K562 (cell line): ENCODE data around the gene ATL1. TPM values are rescaled to one million over a fixed set of nuclear protein-coding genes. Genes with fewer than 3 reads are reported as not detected.

Source experiments
- FOSL1 ChIP-seq: fragments of 200-800 bp; sonication (Bioruptor generic); conservative IDR thresholded peaks from 2 replicates; pipeline ENCODE4 v1.6.1; 2016; ENCODE audit warnings: missing genetic modification characterization, missing compliant biosample characterization
- PCBP2 ChIP-seq: fragments of 200-400 bp; formaldehyde crosslinking; IDR thresholded peaks from 2 replicates; pipeline ENCODE4 v1.6.1; 2018; ENCODE audit warnings: low read length, low read depth, mild to moderate bottlenecking, moderate library complexity; ENCODE audit not compliant: poor library complexity, severe bottlenecking
- polyA plus RNA-seq, 8 experiments: library from polyadenylated mRNA; depleted of rRNA in 4 of 8; stranded (reverse) in 5 of 8; unstranded in 3 of 8; fragments of >200 nt; fragmentation: Nextera tagmentation in 2 of 8; fragmentation: Illumina TruSeq in 1 of 8; extraction: Ambion mirVana in 2 of 8; extraction: Trizol in 1 of 8; gene quantifications; 2 replicates each; pipeline versions ENCODE4 v1.2.1 to v1.2.3, GENCODE V29; 2011 to 2014; ENCODE audit warnings: inconsistent platforms in 1 of 8, missing spikeins in 1 of 8
- total RNA-seq, 7 experiments: library from RNA; depleted of rRNA in 6 of 7; stranded (reverse); fragments of >200 nt in 6 of 7; fragmentation: Illumina TruSeq in 2 of 7; extraction: Trizol in 2 of 7; gene quantifications; 2 replicates each; pipeline versions ENCODE4 v1.2.1 to v1.2.3, GENCODE V29; 2011 to 2021; ENCODE audit warnings: low replicate concordance in 1 of 7
- TF ChIP-seq, protein P1 (sequence below): fragments of 250-450 bp; sonication (Bioruptor Pico); IDR thresholded peaks from 2 replicates; pipeline ENCODE4 v1.4.0; 2020
- TF ChIP-seq, protein P2 (sequence below): sonication (generic); formaldehyde crosslinking; IDR thresholded peaks from 2 replicates; pipeline ENCODE4 v1.8.1; 2023; ENCODE audit warnings: missing genetic modification reagents, mild to moderate bottlenecking, borderline replicate concordance
- TF ChIP-seq, protein P3 (sequence below): fragments of 450-650 bp; formaldehyde crosslinking; IDR thresholded peaks from 2 replicates; pipeline ENCODE4 v1.4.0; 2020; ENCODE audit warnings: mild to moderate bottlenecking, moderate library complexity

ATL1 gene
- total and polyA plus RNA-seq, 9 of the 15 experiments (the other 6 are each of a cell fraction or from before 2014, with no cell fraction given) = 0.04 to 0.16 (median 0.07) TPM; not detected in 4

DNA sequence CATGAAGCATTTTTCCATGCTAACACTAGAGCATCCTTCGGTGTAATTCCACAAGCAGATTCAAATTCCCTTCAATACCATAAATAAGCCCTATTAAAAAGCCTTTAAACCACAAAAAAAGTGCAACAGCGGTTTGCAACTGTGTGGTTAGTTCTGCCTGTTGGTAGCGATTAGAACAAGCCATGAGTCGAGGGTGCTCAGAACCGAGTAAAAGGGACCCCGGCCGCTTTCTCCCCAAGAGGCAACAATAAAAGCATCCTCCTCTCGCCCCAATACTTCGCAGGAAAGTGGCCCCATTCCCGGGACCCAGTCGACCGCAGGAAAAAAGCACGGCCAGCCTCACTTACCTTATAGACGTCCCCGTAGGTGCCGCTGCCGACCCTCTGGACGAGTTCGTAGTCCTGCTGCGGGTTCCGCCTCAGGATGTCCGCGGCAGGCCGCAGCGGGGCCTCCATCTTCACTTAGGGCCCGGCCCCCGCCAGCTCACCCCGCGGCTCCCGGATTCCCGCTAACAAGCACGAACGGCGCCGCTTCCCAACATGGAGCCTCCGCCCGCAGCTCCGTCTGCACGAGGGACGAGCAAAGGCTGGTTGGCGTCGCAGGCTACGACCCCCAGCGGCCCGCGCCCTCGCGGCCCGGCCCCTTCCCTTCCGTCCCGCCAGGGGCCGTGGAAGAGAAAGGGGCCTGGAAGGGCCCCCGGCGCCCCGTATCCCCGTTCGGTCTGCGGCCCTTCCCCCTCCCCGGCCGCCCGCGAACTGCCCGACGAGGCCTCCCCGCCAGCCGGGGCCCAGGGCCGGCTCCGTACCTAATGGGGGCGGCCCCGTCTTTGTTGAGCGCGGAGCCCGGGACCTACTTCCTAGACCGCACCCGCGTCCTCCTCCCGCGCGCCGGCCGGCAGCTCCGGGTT, 28.1 kb upstream of the ATL1 start (continued):
- TF ChIP-seq, protein P1, sequence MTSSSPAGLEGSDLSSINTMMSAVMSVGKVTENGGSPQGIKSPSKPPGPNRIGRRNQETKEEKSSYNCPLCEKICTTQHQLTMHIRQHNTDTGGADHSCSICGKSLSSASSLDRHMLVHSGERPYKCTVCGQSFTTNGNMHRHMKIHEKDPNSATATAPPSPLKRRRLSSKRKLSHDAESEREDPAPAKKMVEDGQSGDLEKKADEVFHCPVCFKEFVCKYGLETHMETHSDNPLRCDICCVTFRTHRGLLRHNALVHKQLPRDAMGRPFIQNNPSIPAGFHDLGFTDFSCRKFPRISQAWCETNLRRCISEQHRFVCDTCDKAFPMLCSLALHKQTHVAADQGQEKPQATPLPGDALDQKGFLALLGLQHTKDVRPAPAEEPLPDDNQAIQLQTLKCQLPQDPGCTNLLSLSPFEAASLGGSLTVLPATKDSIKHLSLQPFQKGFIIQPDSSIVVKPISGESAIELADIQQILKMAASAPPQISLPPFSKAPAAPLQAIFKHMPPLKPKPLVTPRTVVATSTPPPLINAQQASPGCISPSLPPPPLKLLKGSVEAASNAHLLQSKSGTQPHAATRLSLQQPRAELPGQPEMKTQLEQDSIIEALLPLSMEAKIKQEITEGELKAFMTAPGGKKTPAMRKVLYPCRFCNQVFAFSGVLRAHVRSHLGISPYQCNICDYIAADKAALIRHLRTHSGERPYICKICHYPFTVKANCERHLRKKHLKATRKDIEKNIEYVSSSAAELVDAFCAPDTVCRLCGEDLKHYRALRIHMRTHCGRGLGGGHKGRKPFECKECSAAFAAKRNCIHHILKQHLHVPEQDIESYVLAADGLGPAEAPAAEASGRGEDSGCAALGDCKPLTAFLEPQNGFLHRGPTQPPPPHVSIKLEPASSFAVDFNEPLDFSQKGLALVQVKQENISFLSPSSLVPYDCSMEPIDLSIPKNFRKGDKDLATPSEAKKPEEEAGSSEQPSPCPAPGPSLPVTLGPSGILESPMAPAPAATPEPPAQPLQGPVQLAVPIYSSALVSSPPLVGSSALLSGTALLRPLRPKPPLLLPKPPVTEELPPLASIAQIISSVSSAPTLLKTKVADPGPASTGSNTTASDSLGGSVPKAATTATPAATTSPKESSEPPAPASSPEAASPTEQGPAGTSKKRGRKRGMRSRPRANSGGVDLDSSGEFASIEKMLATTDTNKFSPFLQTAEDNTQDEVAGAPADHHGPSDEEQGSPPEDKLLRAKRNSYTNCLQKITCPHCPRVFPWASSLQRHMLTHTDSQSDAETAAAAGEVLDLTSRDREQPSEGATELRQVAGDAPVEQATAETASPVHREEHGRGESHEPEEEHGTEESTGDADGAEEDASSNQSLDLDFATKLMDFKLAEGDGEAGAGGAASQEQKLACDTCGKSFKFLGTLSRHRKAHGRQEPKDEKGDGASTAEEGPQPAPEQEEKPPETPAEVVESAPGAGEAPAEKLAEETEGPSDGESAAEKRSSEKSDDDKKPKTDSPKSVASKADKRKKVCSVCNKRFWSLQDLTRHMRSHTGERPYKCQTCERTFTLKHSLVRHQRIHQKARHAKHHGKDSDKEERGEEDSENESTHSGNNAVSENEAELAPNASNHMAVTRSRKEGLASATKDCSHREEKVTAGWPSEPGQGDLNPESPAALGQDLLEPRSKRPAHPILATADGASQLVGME = 0 out of 2 replicates have a peak, but pooled peaks have one; percentile 3
- TF ChIP-seq, protein P2, sequence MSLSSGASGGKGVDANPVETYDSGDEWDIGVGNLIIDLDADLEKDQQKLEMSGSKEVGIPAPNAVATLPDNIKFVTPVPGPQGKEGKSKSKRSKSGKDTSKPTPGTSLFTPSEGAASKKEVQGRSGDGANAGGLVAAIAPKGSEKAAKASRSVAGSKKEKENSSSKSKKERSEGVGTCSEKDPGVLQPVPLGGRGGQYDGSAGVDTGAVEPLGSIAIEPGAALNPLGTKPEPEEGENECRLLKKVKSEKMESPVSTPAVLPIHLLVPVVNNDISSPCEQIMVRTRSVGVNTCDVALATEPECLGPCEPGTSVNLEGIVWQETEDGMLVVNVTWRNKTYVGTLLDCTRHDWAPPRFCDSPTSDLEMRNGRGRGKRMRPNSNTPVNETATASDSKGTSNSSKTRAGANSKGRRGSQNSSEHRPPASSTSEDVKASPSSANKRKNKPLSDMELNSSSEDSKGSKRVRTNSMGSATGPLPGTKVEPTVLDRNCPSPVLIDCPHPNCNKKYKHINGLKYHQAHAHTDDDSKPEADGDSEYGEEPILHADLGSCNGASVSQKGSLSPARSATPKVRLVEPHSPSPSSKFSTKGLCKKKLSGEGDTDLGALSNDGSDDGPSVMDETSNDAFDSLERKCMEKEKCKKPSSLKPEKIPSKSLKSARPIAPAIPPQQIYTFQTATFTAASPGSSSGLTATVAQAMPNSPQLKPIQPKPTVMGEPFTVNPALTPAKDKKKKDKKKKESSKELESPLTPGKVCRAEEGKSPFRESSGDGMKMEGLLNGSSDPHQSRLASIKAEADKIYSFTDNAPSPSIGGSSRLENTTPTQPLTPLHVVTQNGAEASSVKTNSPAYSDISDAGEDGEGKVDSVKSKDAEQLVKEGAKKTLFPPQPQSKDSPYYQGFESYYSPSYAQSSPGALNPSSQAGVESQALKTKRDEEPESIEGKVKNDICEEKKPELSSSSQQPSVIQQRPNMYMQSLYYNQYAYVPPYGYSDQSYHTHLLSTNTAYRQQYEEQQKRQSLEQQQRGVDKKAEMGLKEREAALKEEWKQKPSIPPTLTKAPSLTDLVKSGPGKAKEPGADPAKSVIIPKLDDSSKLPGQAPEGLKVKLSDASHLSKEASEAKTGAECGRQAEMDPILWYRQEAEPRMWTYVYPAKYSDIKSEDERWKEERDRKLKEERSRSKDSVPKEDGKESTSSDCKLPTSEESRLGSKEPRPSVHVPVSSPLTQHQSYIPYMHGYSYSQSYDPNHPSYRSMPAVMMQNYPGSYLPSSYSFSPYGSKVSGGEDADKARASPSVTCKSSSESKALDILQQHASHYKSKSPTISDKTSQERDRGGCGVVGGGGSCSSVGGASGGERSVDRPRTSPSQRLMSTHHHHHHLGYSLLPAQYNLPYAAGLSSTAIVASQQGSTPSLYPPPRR (CRISPR knock-in tag) = no peak
- TF ChIP-seq FOSL1 (tag) (no peak), PCBP2 (no peak)
- TF ChIP-seq, protein P3, sequence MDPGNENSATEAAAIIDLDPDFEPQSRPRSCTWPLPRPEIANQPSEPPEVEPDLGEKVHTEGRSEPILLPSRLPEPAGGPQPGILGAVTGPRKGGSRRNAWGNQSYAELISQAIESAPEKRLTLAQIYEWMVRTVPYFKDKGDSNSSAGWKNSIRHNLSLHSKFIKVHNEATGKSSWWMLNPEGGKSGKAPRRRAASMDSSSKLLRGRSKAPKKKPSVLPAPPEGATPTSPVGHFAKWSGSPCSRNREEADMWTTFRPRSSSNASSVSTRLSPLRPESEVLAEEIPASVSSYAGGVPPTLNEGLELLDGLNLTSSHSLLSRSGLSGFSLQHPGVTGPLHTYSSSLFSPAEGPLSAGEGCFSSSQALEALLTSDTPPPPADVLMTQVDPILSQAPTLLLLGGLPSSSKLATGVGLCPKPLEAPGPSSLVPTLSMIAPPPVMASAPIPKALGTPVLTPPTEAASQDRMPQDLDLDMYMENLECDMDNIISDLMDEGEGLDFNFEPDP (CRISPR knock-in tag) = no peak
